Embryonic facial prominence (tissue), 1 donor: ENCODE data around the gene MIGA1.
"Not testable (repeated sequence)": the region's sequence is repeated elsewhere in the genome, so short reads cannot be mapped to it uniquely, and the experiment has no call there.

Source experiments
- DNase-seq: peaks from one replicate; pipeline ENCODE4 v3.0.0-alpha.2; 2016; ENCODE audit errors: extremely low spot score

The MIGA1 gene

GRCh38 chr1:77779529-77780281, at the start of gene MIGA1:
Gene MIGA1 (plus strand): TSS chr1:77779649. CDS start chr1:77783253, 3,604 bp downstream.
- peak; percentile 78 for DNase-seq

GRCh38 chr1:77732090-77732489, 47.4 kb upstream of the MIGA1 start:
- DNase-seq: no peak

- DNase-seq: no peak
Measured at GRCh38 chr1:77739235-77739634, 40.2 kb upstream of the MIGA1 start.

GRCh38 chr1:77741316-77741715, 38.1 kb upstream of the MIGA1 start:
- no peak for DNase-seq

- DNase-seq: no peak
Measured at GRCh38 chr1:77742011-77742555, 37.4 kb upstream of the MIGA1 start.

- DNase-seq: no peak
Measured at GRCh38 chr1:77744576-77744975, 34.9 kb upstream of the MIGA1 start.

- DNase-seq: not testable (repeated sequence)
Measured at GRCh38 chr1:77749489-77749888, 30.0 kb upstream of the MIGA1 start.

GRCh38 chr1:77756052-77756754, 23.2 kb upstream of the MIGA1 start:
- no peak for DNase-seq

- no peak for DNase-seq
Measured at GRCh38 chr1:77757066-77757584, 22.3 kb upstream of the MIGA1 start.

GRCh38 chr1:77757603-77758002, 21.8 kb upstream of the MIGA1 start:
- no peak for DNase-seq

- peak; percentile 36 for DNase-seq
Measured at GRCh38 chr1:77759071-77760028, 20.1 kb upstream of the MIGA1 start, which contains the start of gene USP33. Gene USP33 (minus strand): TSS chr1:77759852. CDS start chr1:77741697, 18,155 bp downstream.

- DNase-seq: no peak
Measured at GRCh38 chr1:77762072-77762476, 17.4 kb upstream of the MIGA1 start.

- DNase-seq: no peak
Measured at GRCh38 chr1:77768006-77768405, 11.4 kb upstream of the MIGA1 start.

GRCh38 chr1:77776007-77776700, 3.3 kb upstream of the MIGA1 start:
- DNase-seq: no peak

- no peak for DNase-seq
Measured at GRCh38 chr1:77781683-77782082, 2.2 kb downstream of the MIGA1 start.

GRCh38 chr1:77783141-77783540, 3.7 kb downstream of the MIGA1 start:
- DNase-seq: no peak

GRCh38 chr1:77786093-77786741, 6.8 kb downstream of the MIGA1 start:
- DNase-seq: not testable (repeated sequence)

GRCh38 chr1:77794550-77794949, 15.1 kb downstream of the MIGA1 start:
- DNase-seq: no peak

- DNase-seq: no peak
Measured at GRCh38 chr1:77796695-77797405, 17.4 kb downstream of the MIGA1 start.

GRCh38 chr1:77797991-77798390, 18.5 kb downstream of the MIGA1 start:
- DNase-seq: no peak
